ENCODE measurements around the gene ELAPOR1.

ELAPOR1 gene

GRCh38 chr1:109079240-109079622 is 34.7 kb upstream of the ELAPOR1 start:
- TF ChIP-seq CTCF (conservative IDR thresholded peaks at IDR 0.05; ENCODE audit: control insufficient read depth, insufficient read depth, low read depth, low read length): no peak
- no peak for DNase-seq (ENCODE audit: low read depth)
- H3K4me3 ChIP-seq (ENCODE audit: control insufficient read depth, low read depth, low read length): no peak overlapping the region

- no peak for DNase-seq (ENCODE audit: low read depth)
- no peak for TF ChIP-seq CTCF (conservative IDR thresholded peaks at IDR 0.05; ENCODE audit: control insufficient read depth, insufficient read depth, low read depth, low read length)
- H3K4me3 ChIP-seq (ENCODE audit: control insufficient read depth, low read depth, low read length): no peak overlapping the region
Measured at GRCh38 chr1:109080441-109081082, 33.4 kb upstream of the ELAPOR1 start.

- DNase-seq (ENCODE audit: low read depth): no peak
- no peak for TF ChIP-seq CTCF (conservative IDR thresholded peaks at IDR 0.05; ENCODE audit: control insufficient read depth, insufficient read depth, low read depth, low read length)
- no peak overlapping the region for H3K4me3 ChIP-seq (ENCODE audit: control insufficient read depth, low read depth, low read length)
Measured at GRCh38 chr1:109083501-109083900, 30.4 kb upstream of the ELAPOR1 start.

GRCh38 chr1:109083923-109084322 is 30.0 kb upstream of the ELAPOR1 start:
- no peak for TF ChIP-seq CTCF (conservative IDR thresholded peaks at IDR 0.05; ENCODE audit: control insufficient read depth, insufficient read depth, low read depth, low read length)
- no peak overlapping the region for H3K4me3 ChIP-seq (ENCODE audit: control insufficient read depth, low read depth, low read length)
- no peak for DNase-seq (ENCODE audit: low read depth)

- TF ChIP-seq CTCF (conservative IDR thresholded peaks at IDR 0.05; ENCODE audit: control insufficient read depth, insufficient read depth, low read depth, low read length): no peak
- no peak overlapping the region for H3K4me3 ChIP-seq (ENCODE audit: control insufficient read depth, low read depth, low read length)
- no peak for DNase-seq (ENCODE audit: low read depth)
Measured at GRCh38 chr1:109084563-109085517, 29.1 kb upstream of the ELAPOR1 start.

GRCh38 chr1:109089242-109090015 is 24.5 kb upstream of the ELAPOR1 start:
- DNase-seq (ENCODE audit: low read depth): peak; percentile 57
- peak; percentile 34 for TF ChIP-seq CTCF (conservative IDR thresholded peaks at IDR 0.05; ENCODE audit: control insufficient read depth, insufficient read depth, low read depth, low read length)
- peak overlapping the region; percentile 90 for H3K4me3 ChIP-seq (ENCODE audit: control insufficient read depth, low read depth, low read length)
